HEK293T (cell line): ENCODE measurements around the gene THEM4.

Experiments
- CTBP1 ChIP-seq: fragments of 450-650 bp; IDR thresholded peaks from 2 replicates; pipeline ENCODE4 v1.6.1; 2016; ENCODE audit warnings: borderline replicate concordance
- ELF4 ChIP-seq: fragments of 450-650 bp; IDR thresholded peaks from 2 replicates; pipeline ENCODE4 v1.6.1; 2017; ENCODE audit warnings: antibody characterized with exemption
- FOXA1 ChIP-seq: fragments of 450-650 bp; IDR thresholded peaks from 2 replicates; pipeline ENCODE4 v1.6.1; 2016; ENCODE audit warnings: mild to moderate bottlenecking
- FOXM1 ChIP-seq: fragments of 450-650 bp; IDR thresholded peaks from 2 replicates; pipeline ENCODE4 v1.6.1; 2017; ENCODE audit warnings: mild to moderate bottlenecking, borderline replicate concordance
- PKNOX1 ChIP-seq: fragments of 450-650 bp; IDR thresholded peaks from 2 replicates; pipeline ENCODE4 v1.6.1; 2016
- SP1 ChIP-seq: fragments of 450-650 bp; IDR thresholded peaks from 2 replicates; pipeline ENCODE4 v1.6.1; 2017
- SUZ12 ChIP-seq: fragments of 450-650 bp; IDR thresholded peaks from 2 replicates; pipeline ENCODE4 v1.6.1; 2016; ENCODE audit warnings: mild to moderate bottlenecking
- ZNF384 ChIP-seq: fragments of 450-650 bp; IDR thresholded peaks from 2 replicates; pipeline ENCODE4 v1.6.1; 2016

- TF ChIP-seq FOXM1 = no peak
- TF ChIP-seq SP1 = no peak
- no peak for TF ChIP-seq ELF4
- no peak for TF ChIP-seq FOXA1
- TF ChIP-seq SUZ12 = no peak
- TF ChIP-seq CTBP1 = no peak
- no peak for TF ChIP-seq PKNOX1
- no peak for TF ChIP-seq ZNF384
These were observed 41.4 kb downstream of the THEM4 start for GRCh38 chr1:151867765-151868411.
